ENCODE data around the gene OPN1MW. TPM values are rescaled to one million over a fixed set of nuclear protein-coding genes. Genes with fewer than 3 reads are reported as not detected.
"Not testable (repeated sequence)": the region's sequence is repeated elsewhere in the genome, so short reads cannot be mapped to it uniquely, and the experiment has no call there.

Gene OPN1MW
- total RNA-seq, 1 donor from 2014 or later = not detected

- not testable (repeated sequence) for DNase-seq (ENCODE audit: low spot score)
Measured at GRCh38 chrX:154211057-154211456, 28.7 kb downstream of the OPN1MW start.

DNA sequence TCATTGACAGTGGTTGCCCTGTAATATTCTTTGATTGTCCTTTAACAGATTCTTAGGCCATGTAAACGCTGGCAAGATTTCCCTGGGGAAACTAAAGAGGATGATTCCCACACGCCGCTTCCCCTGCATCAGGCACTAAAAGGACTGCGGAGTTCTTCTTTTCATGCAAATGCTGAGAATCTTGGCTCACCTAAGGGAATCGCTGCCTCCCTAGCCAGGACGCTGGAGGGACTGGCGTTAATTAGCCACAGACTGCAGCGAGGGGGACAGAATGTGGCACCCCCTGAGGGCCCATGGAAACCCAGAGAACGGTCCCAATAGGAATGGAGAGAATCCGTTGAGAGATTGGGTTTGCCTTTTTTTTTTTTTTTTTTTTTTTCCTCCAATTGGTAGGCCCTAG, 29.1 kb downstream of the OPN1MW start:
- not testable (repeated sequence) for DNase-seq (ENCODE audit: low spot score)

GRCh38 chrX:154219456-154219855, 37.1 kb downstream of the OPN1MW start, which contains the start of gene OPN1MW2:
TSS of gene OPN1MW2 (plus strand) at chrX:154219756. CDS start at chrX:154219816, 60 bp downstream.
- not testable (repeated sequence) for DNase-seq (ENCODE audit: low spot score)

GRCh38 chrX:154225292-154225691, 42.9 kb downstream of the OPN1MW start:
- DNase-seq (ENCODE audit: low spot score) = not testable (repeated sequence)

DNA sequence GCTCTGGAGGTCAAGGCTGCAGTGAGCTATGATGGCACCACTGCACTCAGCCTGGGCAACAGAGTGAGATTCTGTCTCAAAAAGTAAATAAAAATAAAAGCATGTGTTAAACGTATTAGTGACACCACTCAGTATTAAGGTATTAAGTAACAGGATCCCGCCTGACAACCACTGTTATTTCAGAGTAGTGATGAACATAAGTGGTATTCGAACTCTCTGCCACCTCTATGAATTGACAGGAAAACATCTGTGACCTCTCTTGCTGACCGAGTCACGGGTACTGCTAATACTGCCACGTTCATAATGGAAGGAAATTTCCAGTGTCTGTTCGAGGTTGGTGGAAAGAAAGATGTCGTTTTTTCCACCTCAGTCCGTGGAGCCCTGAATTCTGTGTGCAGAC, 44.3 kb downstream of the OPN1MW start:
- DNase-seq (ENCODE audit: low spot score) = not testable (repeated sequence)

DNA sequence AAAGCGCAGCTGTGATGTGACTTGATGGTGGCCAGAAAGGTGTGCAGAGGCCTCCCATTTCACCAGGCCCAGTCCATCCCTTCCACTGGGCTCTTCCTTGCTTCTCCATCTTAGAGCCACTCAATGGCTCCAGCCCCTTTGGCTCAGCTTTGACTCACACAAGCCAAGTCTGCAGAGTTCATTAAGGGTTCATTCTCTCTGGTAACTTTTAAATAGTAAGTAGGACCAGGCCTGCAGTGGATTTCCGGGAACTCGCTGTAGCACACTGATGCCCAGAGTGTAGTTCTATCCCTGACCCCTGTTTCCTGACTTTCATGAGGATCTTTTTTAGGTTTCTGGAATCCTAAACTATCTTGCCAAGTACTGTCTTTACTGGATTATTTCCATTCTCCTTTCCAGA, 49.0 kb downstream of the OPN1MW start:
- DNase-seq (ENCODE audit: low spot score) = not testable (repeated sequence)

- not testable (repeated sequence) for DNase-seq (ENCODE audit: low spot score)
Measured at GRCh38 chrX:154233620-154234019, 51.2 kb downstream of the OPN1MW start.

GRCh38 chrX:154238939-154239559, 56.7 kb downstream of the OPN1MW start:
- DNase-seq (ENCODE audit: low spot score) = not testable (repeated sequence)

DNA sequence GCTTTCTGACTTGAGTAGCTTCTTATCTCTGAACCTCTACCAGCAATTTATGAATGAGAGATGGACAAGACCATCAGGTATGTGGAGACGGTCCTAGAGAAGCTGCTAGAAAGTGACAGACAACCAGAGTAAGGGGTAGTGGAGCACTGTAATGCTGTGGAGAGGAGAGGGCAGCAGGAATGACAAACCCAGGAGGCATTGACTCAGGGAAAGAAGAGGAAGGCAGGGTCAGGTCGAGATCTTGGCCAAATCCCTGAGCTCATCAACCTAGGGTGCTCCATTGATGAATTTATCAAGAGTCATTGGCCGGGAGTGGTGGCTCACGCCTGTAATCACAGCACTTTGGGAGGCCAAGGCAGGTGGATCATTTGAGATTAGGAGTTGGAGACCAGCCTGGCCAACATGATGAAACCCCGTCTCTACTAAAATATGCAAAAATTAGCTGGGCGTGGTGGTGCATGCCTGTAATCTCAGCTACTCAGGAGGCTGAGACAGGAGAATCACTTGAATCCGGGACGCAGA, 57.6 kb downstream of the OPN1MW start:
- not testable (repeated sequence) for DNase-seq (ENCODE audit: low spot score)

Other genes starting within 250 kb of the OPN1MW start
- gene NAA10, start 247.6 kb upstream of the OPN1MW start, total RNA-seq = 83.7 TPM
- 7.4 TPM for gene RENBP, start 238.0 kb upstream of the OPN1MW start, total RNA-seq
- 73.9 TPM for gene HCFC1, start 210.8 kb upstream of the OPN1MW start, total RNA-seq
- 12.8 TPM for gene TMEM187, start 209.8 kb upstream of the OPN1MW start, total RNA-seq
- gene IRAK1, start 162.7 kb upstream of the OPN1MW start, total RNA-seq = 103 TPM
- 105 TPM for gene MECP2, start 84.9 kb upstream of the OPN1MW start, total RNA-seq
- gene OPN1LW, start 38.4 kb upstream of the OPN1MW start, total RNA-seq = not detected
- gene OPN1MW2, start 37.2 kb downstream of the OPN1MW start, total RNA-seq = not detected
- gene OPN1MW3, start 75.0 kb downstream of the OPN1MW start, total RNA-seq = not detected
- not detected for gene TEX28, start 112.5 kb downstream of the OPN1MW start, total RNA-seq
- gene TKTL1, start 113.2 kb downstream of the OPN1MW start, total RNA-seq = not detected
- 2,361 TPM for gene FLNA, start 192.0 kb downstream of the OPN1MW start, total RNA-seq
- 80.4 TPM for gene EMD, start 196.7 kb downstream of the OPN1MW start, total RNA-seq
- 3,238 TPM for gene RPL10, start 215.8 kb downstream of the OPN1MW start, total RNA-seq
- gene DNASE1L1, start 226.7 kb downstream of the OPN1MW start, total RNA-seq = 27.0 TPM
- 49.5 TPM for gene TAFAZZIN, start 228.9 kb downstream of the OPN1MW start, total RNA-seq
- gene ATP6AP1, start 246.1 kb downstream of the OPN1MW start, total RNA-seq = 120 TPM

Measured in ureter (tissue), 1 donor.